ENCODE results near the gene SALL3.

Gene SALL3

DNA sequence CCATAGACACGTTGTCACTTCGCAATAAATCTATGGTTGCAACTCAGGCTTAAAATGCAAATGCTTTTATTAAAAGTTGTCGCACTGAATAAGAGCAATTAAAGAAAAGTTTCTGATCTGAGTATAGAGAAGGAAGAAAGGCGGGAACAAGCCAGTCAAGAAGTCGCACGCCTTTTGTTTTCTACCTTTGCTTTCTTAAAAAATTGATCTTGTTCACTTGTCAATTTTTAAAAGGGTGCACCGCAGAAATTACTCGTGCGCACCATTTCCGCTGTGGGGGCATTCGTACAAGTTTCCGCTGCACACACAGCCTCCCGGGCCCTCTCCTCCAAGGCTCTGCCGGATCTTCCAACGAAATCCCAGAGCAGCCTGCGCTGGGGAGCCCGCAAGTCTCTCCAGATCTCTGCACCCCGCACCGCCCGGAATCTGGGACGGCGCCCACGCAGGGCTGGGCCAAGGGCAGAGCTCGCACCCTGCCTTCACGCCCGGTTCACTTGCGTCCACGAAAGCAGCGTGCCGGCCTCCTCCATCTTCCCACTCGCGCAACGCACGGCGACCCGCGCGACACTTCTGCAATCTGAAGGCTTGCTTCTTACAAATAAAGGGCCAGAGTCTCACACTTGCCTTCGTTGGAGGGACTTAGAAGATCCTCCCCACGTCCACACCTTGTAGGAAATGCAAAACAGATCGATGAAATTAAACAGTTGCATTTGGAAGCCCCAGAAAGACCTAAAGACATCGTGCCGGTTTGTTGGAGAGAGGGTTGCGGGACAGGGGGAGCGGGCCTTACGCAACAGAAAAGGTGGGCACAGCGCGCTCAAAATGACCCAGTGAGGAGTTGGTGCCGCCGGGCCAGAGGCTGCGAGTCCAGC, 2.6 kb upstream of the SALL3 start (continued):
- TF ChIP-seq, protein P1, sequence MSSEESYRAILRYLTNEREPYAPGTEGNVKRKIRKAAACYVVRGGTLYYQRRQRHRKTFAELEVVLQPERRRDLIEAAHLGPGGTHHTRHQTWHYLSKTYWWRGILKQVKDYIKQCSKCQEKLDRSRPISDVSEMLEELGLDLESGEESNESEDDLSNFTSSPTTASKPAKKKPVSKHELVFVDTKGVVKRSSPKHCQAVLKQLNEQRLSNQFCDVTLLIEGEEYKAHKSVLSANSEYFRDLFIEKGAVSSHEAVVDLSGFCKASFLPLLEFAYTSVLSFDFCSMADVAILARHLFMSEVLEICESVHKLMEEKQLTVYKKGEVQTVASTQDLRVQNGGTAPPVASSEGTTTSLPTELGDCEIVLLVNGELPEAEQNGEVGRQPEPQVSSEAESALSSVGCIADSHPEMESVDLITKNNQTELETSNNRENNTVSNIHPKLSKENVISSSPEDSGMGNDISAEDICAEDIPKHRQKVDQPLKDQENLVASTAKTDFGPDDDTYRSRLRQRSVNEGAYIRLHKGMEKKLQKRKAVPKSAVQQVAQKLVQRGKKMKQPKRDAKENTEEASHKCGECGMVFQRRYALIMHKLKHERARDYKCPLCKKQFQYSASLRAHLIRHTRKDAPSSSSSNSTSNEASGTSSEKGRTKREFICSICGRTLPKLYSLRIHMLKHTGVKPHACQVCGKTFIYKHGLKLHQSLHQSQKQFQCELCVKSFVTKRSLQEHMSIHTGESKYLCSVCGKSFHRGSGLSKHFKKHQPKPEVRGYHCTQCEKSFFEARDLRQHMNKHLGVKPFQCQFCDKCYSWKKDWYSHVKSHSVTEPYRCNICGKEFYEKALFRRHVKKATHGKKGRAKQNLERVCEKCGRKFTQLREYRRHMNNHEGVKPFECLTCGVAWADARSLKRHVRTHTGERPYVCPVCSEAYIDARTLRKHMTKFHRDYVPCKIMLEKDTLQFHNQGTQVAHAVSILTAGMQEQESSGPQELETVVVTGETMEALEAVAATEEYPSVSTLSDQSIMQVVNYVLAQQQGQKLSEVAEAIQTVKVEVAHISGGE (tag by site-specific recombination; conservative IDR thresholded peaks at IDR 0.05; ENCODE audit: low read depth) = no peak
- no peak for TF ChIP-seq ZNF19 (tag by site-specific recombination; IDR thresholded peaks at IDR 0.05; ENCODE audit: low read depth)
- no peak for TF ChIP-seq MYNN (tag by site-specific recombination; IDR thresholded peaks at IDR 0.05; ENCODE audit: borderline replicate concordance)
- no peak for TF ChIP-seq ZNF23 (tag by site-specific recombination; IDR thresholded peaks at IDR 0.05; ENCODE audit: borderline replicate concordance)

DNA sequence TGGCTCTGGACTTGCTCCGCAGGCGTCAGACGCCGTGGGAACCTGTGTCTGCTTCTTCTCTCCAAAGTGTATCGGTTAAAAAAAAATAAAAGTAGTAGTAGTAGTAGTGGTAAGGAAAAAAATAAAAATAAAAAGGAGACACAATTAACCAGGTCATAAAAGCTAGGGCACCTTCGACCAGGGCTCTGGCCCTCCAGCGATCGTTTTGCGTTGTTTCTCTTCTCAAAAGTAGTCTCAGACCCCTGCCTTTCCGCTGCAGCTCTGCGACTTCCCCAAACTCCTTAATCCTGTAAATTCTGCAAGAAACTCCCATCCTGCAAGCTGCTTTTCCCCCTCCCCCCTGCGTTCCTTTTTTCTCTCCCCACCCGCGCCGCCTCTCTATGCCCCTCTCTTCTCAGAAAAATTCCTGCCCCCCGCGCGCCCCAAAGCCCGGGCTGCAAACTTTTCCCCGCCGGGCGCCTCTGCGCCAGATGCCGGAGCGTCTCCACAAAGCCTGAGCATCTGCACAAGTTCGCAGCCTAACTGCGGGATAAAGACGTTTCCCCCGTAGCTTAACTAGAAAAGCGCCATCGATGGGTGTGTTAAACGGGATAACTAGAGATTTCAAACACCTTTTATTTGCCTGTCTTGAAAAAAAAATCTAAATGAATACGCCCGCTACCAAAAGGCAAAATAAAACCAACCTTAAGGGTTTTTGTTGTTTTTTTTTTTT, 1.8 kb upstream of the SALL3 start:
- TF ChIP-seq INSM2 (tag by site-specific recombination; IDR thresholded peaks at IDR 0.05) = no peak
- TF ChIP-seq ZNF664 (tag by site-specific recombination; IDR thresholded peaks at IDR 0.05) = no peak
- no peak for TF ChIP-seq ZNF394 (tag by site-specific recombination; IDR thresholded peaks at IDR 0.05; ENCODE audit: borderline replicate concordance)
- no peak for TF ChIP-seq ZNF140 (tag by site-specific recombination; IDR thresholded peaks at IDR 0.05)
- TF ChIP-seq ZNF23 (tag by site-specific recombination; IDR thresholded peaks at IDR 0.05; ENCODE audit: borderline replicate concordance) = no peak
- no peak for TF ChIP-seq ZBTB10 (tag by site-specific recombination; IDR thresholded peaks at IDR 0.05)
- TF ChIP-seq SP7 (tag by site-specific recombination; IDR thresholded peaks at IDR 0.05) = no peak
- TF ChIP-seq KLF9 (tag by site-specific recombination; IDR thresholded peaks at IDR 0.05; ENCODE audit: low read depth) = no peak
- TF ChIP-seq ZNF514 (tag by site-specific recombination; IDR thresholded peaks at IDR 0.05) = no peak
- no peak for TF ChIP-seq PRDM6 (tag by site-specific recombination; IDR thresholded peaks at IDR 0.05)
- TF ChIP-seq ZNF354C (tag by site-specific recombination; IDR thresholded peaks at IDR 0.05; ENCODE audit: borderline replicate concordance, low read depth) = no peak
- TF ChIP-seq ZNF302 (tag by site-specific recombination; IDR thresholded peaks at IDR 0.05; ENCODE audit: low read depth) = no peak
- TF ChIP-seq ZNF2 (tag by site-specific recombination; IDR thresholded peaks at IDR 0.05) = no peak
- TF ChIP-seq KLF10 (tag by site-specific recombination; IDR thresholded peaks at IDR 0.05) = no peak
- no peak for TF ChIP-seq MEIS1 (CRISPR knock-in tag; IDR thresholded peaks at IDR 0.05; ENCODE audit: borderline replicate concordance)
- no peak for TF ChIP-seq ZNF473 (tag by site-specific recombination; IDR thresholded peaks at IDR 0.05)
- TF ChIP-seq ZNF416 (tag by site-specific recombination; IDR thresholded peaks at IDR 0.05) = no peak
- Histone ChIP-seq H3K27ac (ENCODE audit: extremely low read depth, low read depth, low read length) (no peak overlapping the region; the same call in 1 of the 2 replicates), H3K9me3 (ENCODE audit: control insufficient read depth, insufficient read depth, low read depth, low read length) (no peaks in the 10 kb centered on the region), H3K4me1 (ENCODE audit: control insufficient read depth, insufficient read depth, low read length) (peaks cover 3% of the 10 kb centered on the region; the same call in 1 of the 2 replicates), H3K36me3 (ENCODE audit: control insufficient read depth in 2 of 2, insufficient read depth in 1 of 2, low read length in 2 of 2) (no peaks in the 10 kb centered on the region), H3K4me3 (ENCODE audit: low read depth, low read length) (no peak overlapping the region)
- ChIA-PET CTCF (interaction anchor here (1.1 kb wide), 1 partner anchor 103 kb away, joined by 3 read pairs; no protein-coding TSS in a partner anchor), POLR2A (no interaction called here)
